ENCODE data around the gene TUBA1A.

DNA sequence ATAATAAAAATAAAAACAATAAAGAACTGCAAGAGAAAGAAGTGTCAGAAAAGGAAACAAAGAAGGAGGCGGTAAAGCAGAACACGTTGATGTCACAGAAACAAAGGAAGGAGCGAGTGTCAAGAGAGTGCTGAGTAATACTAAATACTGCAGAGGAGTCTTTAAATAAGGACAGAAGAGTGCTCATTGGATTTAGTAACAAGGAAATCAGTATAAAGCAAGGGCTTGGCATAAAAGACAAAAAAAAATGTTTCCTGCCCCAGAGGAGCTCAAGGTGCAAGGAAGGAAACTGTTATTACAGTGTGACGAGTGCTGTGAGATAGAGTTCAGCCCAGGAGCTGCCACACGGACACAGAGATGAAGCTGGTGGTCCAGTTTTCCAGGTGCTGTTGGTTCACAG lies 8.4 kb upstream of the TUBA1A start:
- TF ChIP-seq POLR2A (IDR thresholded peaks at IDR 0.05; ENCODE audit: low read depth, low read length) (no peak), POLR2AphosphoS5 (IDR thresholded peaks at IDR 0.05; ENCODE audit: low read depth, low read length) (no peak)
